Measurements from ENCODE around the gene LMO2.
"Not testable (repeated sequence)": the region's sequence is repeated elsewhere in the genome, so short reads cannot be mapped to it uniquely, and the experiment has no call there.

Gene LMO2

GRCh38 chr11:33863418-33864172 is 28.3 kb downstream of the LMO2 start:
- DNase-seq (ENCODE audit: low read depth in 3 of 3, low spot score in 1 of 3), result no peak

- no peak for DNase-seq (ENCODE audit: low read depth in 3 of 3, low spot score in 1 of 3)
These were observed 29.8 kb downstream of the LMO2 start for GRCh38 chr11:33861941-33862589.

- DNase-seq (ENCODE audit: low read depth in 3 of 3, low spot score in 1 of 3), result no peak
These were observed 30.5 kb downstream of the LMO2 start for GRCh38 chr11:33861386-33861785.

- DNase-seq (ENCODE audit: low read depth in 3 of 3, low spot score in 1 of 3), result no peak
These were observed 30.9 kb downstream of the LMO2 start for GRCh38 chr11:33860926-33861325.

- no peak for DNase-seq (ENCODE audit: low read depth in 3 of 3, low spot score in 1 of 3)
These were observed 32.6 kb downstream of the LMO2 start for GRCh38 chr11:33859306-33859705.

- DNase-seq (ENCODE audit: low read depth in 3 of 3, low spot score in 1 of 3), result peak; percentile 19 to 73 (median 36)
These were observed 33.9 kb downstream of the LMO2 start for GRCh38 chr11:33857933-33858371.

GRCh38 chr11:33855500-33855899 is 36.4 kb downstream of the LMO2 start:
- no peak for DNase-seq (ENCODE audit: low read depth in 3 of 3, low spot score in 1 of 3)

- no peak for DNase-seq (ENCODE audit: low read depth in 3 of 3, low spot score in 1 of 3)
These were observed 43.0 kb downstream of the LMO2 start for GRCh38 chr11:33848717-33849390.

GRCh38 chr11:33847251-33847650 is 44.6 kb downstream of the LMO2 start:
- DNase-seq (ENCODE audit: low read depth in 3 of 3, low spot score in 1 of 3), result no peak

GRCh38 chr11:33844236-33844635 is 47.6 kb downstream of the LMO2 start:
- no peak for DNase-seq (ENCODE audit: low read depth in 3 of 3, low spot score in 1 of 3)

- DNase-seq (ENCODE audit: low read depth in 3 of 3, low spot score in 1 of 3), result no peak
These were observed 48.9 kb downstream of the LMO2 start for GRCh38 chr11:33843018-33843417.

GRCh38 chr11:33842236-33842915 is 49.5 kb downstream of the LMO2 start:
- no peak for DNase-seq (ENCODE audit: low read depth in 3 of 3, low spot score in 1 of 3)

GRCh38 chr11:33838234-33838633 is 53.6 kb downstream of the LMO2 start:
- not testable (repeated sequence) for DNase-seq (ENCODE audit: low read depth in 3 of 3, low spot score in 1 of 3)

- DNase-seq (ENCODE audit: low read depth in 3 of 3, low spot score in 1 of 3), result not testable (repeated sequence)
These were observed 54.5 kb downstream of the LMO2 start for GRCh38 chr11:33837334-33837733.

- no peak for DNase-seq (ENCODE audit: low read depth in 3 of 3, low spot score in 1 of 3)
These were observed 56.6 kb downstream of the LMO2 start for GRCh38 chr11:33835143-33835878.

GRCh38 chr11:33832676-33833075 is 59.2 kb downstream of the LMO2 start:
- no peak for DNase-seq (ENCODE audit: low read depth in 3 of 3, low spot score in 1 of 3)

GRCh38 chr11:33830903-33831648 is 60.8 kb downstream of the LMO2 start:
- DNase-seq (ENCODE audit: low read depth in 3 of 3, low spot score in 1 of 3), result no peak

- peak in 1 of 3 donors; percentile 22 for DNase-seq (ENCODE audit: low read depth in 3 of 3, low spot score in 1 of 3)
These were observed 62.3 kb downstream of the LMO2 start for GRCh38 chr11:33829430-33830141.

- no peak for DNase-seq (ENCODE audit: low read depth in 3 of 3, low spot score in 1 of 3)
These were observed 63.1 kb downstream of the LMO2 start for GRCh38 chr11:33828604-33829429.
